H9 (cell line): ENCODE results near the gene ADAM23. TPM values are rescaled to one million over a fixed set of nuclear protein-coding genes. Genes with fewer than 3 reads are reported as not detected.
A peak's percentile ranks its signal among the peaks of the same experiment; 100 is the strongest.

Experiments
- DNase-seq: peaks from one replicate; pipeline ENCODE4 v3.0.0-alpha.2; 2017
- H2AFZ ChIP-seq: one replicate; pipeline ENCODE4 v1.6.1; 2013; ENCODE audit warnings: mild to moderate bottlenecking, low read length, control low read depth, moderate library complexity
- H2AK5ac ChIP-seq: 2 replicates; pipeline ENCODE4 v1.6.1; 2013; ENCODE audit warnings: low read length, control low read depth, mixed read lengths; ENCODE audit not compliant: insufficient read length
- H2BK120ac ChIP-seq: one replicate; pipeline ENCODE4 v1.6.1; 2013; ENCODE audit warnings: low read depth, mild to moderate bottlenecking, low read length, control low read depth, inconsistent platforms; ENCODE audit not compliant: poor library complexity, severe bottlenecking
- H2BK12ac ChIP-seq: 2 replicates; pipeline ENCODE4 v1.6.1; 2013; ENCODE audit warnings: low read length, control low read depth, mixed read lengths, low read depth; ENCODE audit not compliant: insufficient read length
- H2BK15ac ChIP-seq: 2 replicates; pipeline ENCODE4 v1.6.1; 2013; ENCODE audit warnings: low read depth, low read length, control low read depth
- H2BK20ac ChIP-seq: one replicate; pipeline ENCODE4 v1.6.1; 2013; ENCODE audit warnings: low read depth, mild to moderate bottlenecking, low read length, control low read depth, inconsistent platforms; ENCODE audit not compliant: poor library complexity, severe bottlenecking
- H2BK5ac ChIP-seq: 2 replicates; pipeline ENCODE4 v1.6.1; 2013; ENCODE audit warnings: low read length, control low read depth, mixed read lengths; ENCODE audit not compliant: insufficient read length
- H3K14ac ChIP-seq: 2 replicates; pipeline ENCODE4 v1.6.1; 2013; ENCODE audit warnings: low read length, control low read depth; ENCODE audit not compliant: insufficient read depth
- H3K18ac ChIP-seq: 2 replicates; pipeline ENCODE4 v1.6.1; 2013; ENCODE audit warnings: low read depth, mild to moderate bottlenecking, mixed read lengths, low read length, control low read depth; ENCODE audit not compliant: insufficient read length
- H3K23ac ChIP-seq: 2 replicates; pipeline ENCODE4 v1.6.1; 2013; ENCODE audit warnings: low read length, control low read depth, mixed read lengths, low read depth; ENCODE audit not compliant: insufficient read length
- H3K23me2 ChIP-seq: 2 replicates; pipeline ENCODE4 v1.6.1; 2013; ENCODE audit warnings: low read depth, mild to moderate bottlenecking, mixed read lengths, low read length, control low read depth; ENCODE audit not compliant: insufficient read length, poor library complexity, severe bottlenecking
- H3K27ac ChIP-seq: 2 replicates; pipeline ENCODE4 v1.5.1; 2013; ENCODE audit warnings: low read length, control low read depth, mixed read lengths, low read depth; ENCODE audit not compliant: insufficient read length
- H3K27me3 ChIP-seq: 2 replicates; pipeline ENCODE4 v1.6.1; 2013; ENCODE audit warnings: low read length, control low read depth, inconsistent platforms; ENCODE audit not compliant: insufficient read depth
- H3K4ac ChIP-seq: 2 replicates; pipeline ENCODE4 v1.6.1; 2013; ENCODE audit warnings: low read depth, mild to moderate bottlenecking, control low read depth, inconsistent platforms, low read length, moderate library complexity
- H3K4me1 ChIP-seq: 2 replicates; pipeline ENCODE4 v1.6.1; 2013; ENCODE audit warnings: low read length, control low read depth, inconsistent platforms; ENCODE audit not compliant: insufficient read depth
- H3K4me2 ChIP-seq: 2 replicates; pipeline ENCODE4 v1.6.1; 2013; ENCODE audit warnings: low read length, control low read depth, mixed read lengths; ENCODE audit not compliant: insufficient read length, insufficient read depth
- H3K56ac ChIP-seq: 2 replicates; pipeline ENCODE4 v1.6.1; 2013; ENCODE audit warnings: low read depth, mild to moderate bottlenecking, mixed read lengths, low read length, control low read depth; ENCODE audit not compliant: insufficient read length
- H3K79me1 ChIP-seq: 2 replicates; pipeline ENCODE4 v1.6.1; 2013; ENCODE audit warnings: low read depth, mild to moderate bottlenecking, moderate library complexity, low read length, control low read depth, inconsistent platforms; ENCODE audit not compliant: insufficient read depth, poor library complexity, severe bottlenecking
- H3K79me2 ChIP-seq: 2 replicates; pipeline ENCODE4 v1.6.1; 2013; ENCODE audit warnings: low read length, control low read depth, inconsistent platforms; ENCODE audit not compliant: insufficient read depth
- H3K9ac ChIP-seq: 2 replicates; pipeline ENCODE4 v1.6.1; 2013; ENCODE audit warnings: low read length, control low read depth, mixed read lengths; ENCODE audit not compliant: insufficient read length; ENCODE audit errors: extremely low read depth
- H3K9me3 ChIP-seq: one replicate; pipeline ENCODE4 v1.6.1; 2013; ENCODE audit warnings: low read depth, low read length, inconsistent platforms; ENCODE audit not compliant: control insufficient read depth
- H3T11ph ChIP-seq: one replicate; pipeline ENCODE4 v1.6.1; 2013; ENCODE audit warnings: mild to moderate bottlenecking, low read length, control low read depth, inconsistent platforms
- H4K20me1 ChIP-seq: one replicate; pipeline ENCODE4 v1.6.1; 2013; ENCODE audit not compliant: control insufficient read depth, insufficient read length, insufficient read depth
- H4K5ac ChIP-seq: 2 replicates; pipeline ENCODE4 v1.6.1; 2013; ENCODE audit warnings: low read depth, mild to moderate bottlenecking, mixed read lengths, low read length, control low read depth; ENCODE audit not compliant: insufficient read length
- H4K8ac ChIP-seq: replicated peaks from 2 replicates; pipeline ENCODE4 v1.6.1; 2013; ENCODE audit warnings: low read length, control low read depth, mixed read lengths, low read depth; ENCODE audit not compliant: insufficient read length
- H4K91ac ChIP-seq: 2 replicates; pipeline ENCODE4 v1.6.1; 2013; ENCODE audit warnings: low read depth, mild to moderate bottlenecking, moderate library complexity, mixed read lengths, low read length, control low read depth; ENCODE audit not compliant: insufficient read length
- H3K27ac Mint-ChIP-seq, 3 experiments: 2 replicates in 2 of 3; 3 replicates in 1 of 3; pipeline ENCODE4 v1.8.0; 2020 to 2021; ENCODE audit warnings: mixed read lengths in 3 of 3, mild to moderate bottlenecking in 1 of 3, moderate library complexity in 1 of 3
- H3K27me3 Mint-ChIP-seq: 2 replicates; pipeline ENCODE4 v1.8.0; 2021; ENCODE audit warnings: low read depth, mild to moderate bottlenecking, moderate library complexity, mixed read lengths
- H3K36me3 Mint-ChIP-seq, 3 experiments: 2 replicates in 2 of 3; 3 replicates in 1 of 3; pipeline ENCODE4 v1.8.0; 2020 to 2021; ENCODE audit warnings: low read depth in 3 of 3, mixed read lengths in 3 of 3; ENCODE audit not compliant: insufficient read depth in 1 of 3
- H3K4me1 Mint-ChIP-seq, 2 experiments: 2 replicates each; pipeline ENCODE4 v1.8.0; 2020; ENCODE audit warnings: mixed read lengths in 2 of 2
- H3K4me3 Mint-ChIP-seq, 2 experiments: 2 replicates in 1 of 2; 3 replicates in 1 of 2; pipeline ENCODE4 v1.8.0; 2020 to 2021; ENCODE audit warnings: mild to moderate bottlenecking in 2 of 2, mixed read lengths in 2 of 2, moderate library complexity in 1 of 2
- H3K9me3 Mint-ChIP-seq, 2 experiments: 2 replicates in 1 of 2; 3 replicates in 1 of 2; pipeline ENCODE4 v1.8.0; 2020; ENCODE audit warnings: mild to moderate bottlenecking in 2 of 2, mixed read lengths in 2 of 2, moderate library complexity in 1 of 2
- CTCF ChIP-seq: fragments of 200-600 bp; sonication (generic); conservative IDR thresholded peaks from 3 replicates; pipeline ENCODE4 v1.8.0; 2021; ENCODE audit warnings: antibody characterized with exemption, mild to moderate bottlenecking
- WGBS: extraction: QIAGEN DNeasy Blood & Tissue Kit; methylation state at CpG from one replicate; pipeline ENCODE4 v1.1.7; 2013; ENCODE audit warnings: missing lambda C conversion rate, low lambda C conversion rate, mixed read lengths; ENCODE audit not compliant: insufficient read length; ENCODE audit errors: extremely low coverage; 5-methylcytosine and 5-hydroxymethylcytosine counted together
- total RNA-seq: library from RNA; stranded (reverse); gene quantifications from 2 replicates; pipeline ENCODE4 v1.2.1, GENCODE V29; 2021

The ADAM23 gene
- total RNA-seq, 1 experiment from 2014 or later = 21.4 TPM

- Histone ChIP-seq H2BK12ac (no peak overlapping the region), H3K23ac (no peak overlapping the region), H3K79me2 (no peaks in the 10 kb centered on the region), H2AK5ac (no peak overlapping the region), H3K18ac (no peak overlapping the region), H3K27ac (no peak overlapping the region), H3T11ph (no peak overlapping the region), H4K91ac (no peak overlapping the region), H3K27me3 (no peaks in the 10 kb centered on the region; the same call in 1 of the 2 replicates), H3K56ac (no peak overlapping the region), H3K79me1 (no peaks in the 10 kb centered on the region), H3K4me2 (no peak overlapping the region), H2BK20ac (no peak overlapping the region), H4K20me1 (no peaks in the 10 kb centered on the region), H3K23me2 (peaks cover 5% of the 10 kb centered on the region), H3K4me1 (no peaks in the 10 kb centered on the region), H3K9me3 (no peaks in the 10 kb centered on the region), H4K5ac (no peak overlapping the region), H3K9ac (no peak overlapping the region), H3K14ac (no peak overlapping the region), H2AFZ (no peak overlapping the region), H2BK15ac (no peak overlapping the region), H3K4ac (no peak overlapping the region), H2BK5ac (no peak overlapping the region), H4K8ac (no peak overlapping the region), H2BK120ac (no peak overlapping the region)
- H3K4me3 Mint-ChIP-seq = peak overlapping the region in 1 of 2 experiments; percentile 36; a peak in 2 of 5 replicates
- peaks cover 26% of the 10 kb centered on the region for H3K27me3 Mint-ChIP-seq
- peaks cover 24 to 35% of the 10 kb centered on the region in 2 experiments for H3K4me1 Mint-ChIP-seq
- H3K27ac Mint-ChIP-seq = no peak overlapping the region
- TF ChIP-seq CTCF = no peak
- H3K36me3 Mint-ChIP-seq = no peaks in the 10 kb centered on the region
- WGBS = no CpG with 5 or more reads among the region's 5 CpGs
- no peaks in the 10 kb centered on the region for H3K9me3 Mint-ChIP-seq
- DNase-seq = no peak
These were observed 5.1 kb upstream of the ADAM23 start for GRCh38 chr2:206438196-206438724.
